Measurements from ENCODE around the gene NR5A2.

NR5A2 gene

GRCh38 chr1:200036619-200037270, 9.2 kb downstream of the NR5A2 start:
- DNase-seq = no peak

- DNase-seq = no peak
These were observed 10.0 kb downstream of the NR5A2 start for GRCh38 chr1:200037501-200037900.

- no peak for DNase-seq
These were observed 10.4 kb downstream of the NR5A2 start for GRCh38 chr1:200037904-200038303.

DNA sequence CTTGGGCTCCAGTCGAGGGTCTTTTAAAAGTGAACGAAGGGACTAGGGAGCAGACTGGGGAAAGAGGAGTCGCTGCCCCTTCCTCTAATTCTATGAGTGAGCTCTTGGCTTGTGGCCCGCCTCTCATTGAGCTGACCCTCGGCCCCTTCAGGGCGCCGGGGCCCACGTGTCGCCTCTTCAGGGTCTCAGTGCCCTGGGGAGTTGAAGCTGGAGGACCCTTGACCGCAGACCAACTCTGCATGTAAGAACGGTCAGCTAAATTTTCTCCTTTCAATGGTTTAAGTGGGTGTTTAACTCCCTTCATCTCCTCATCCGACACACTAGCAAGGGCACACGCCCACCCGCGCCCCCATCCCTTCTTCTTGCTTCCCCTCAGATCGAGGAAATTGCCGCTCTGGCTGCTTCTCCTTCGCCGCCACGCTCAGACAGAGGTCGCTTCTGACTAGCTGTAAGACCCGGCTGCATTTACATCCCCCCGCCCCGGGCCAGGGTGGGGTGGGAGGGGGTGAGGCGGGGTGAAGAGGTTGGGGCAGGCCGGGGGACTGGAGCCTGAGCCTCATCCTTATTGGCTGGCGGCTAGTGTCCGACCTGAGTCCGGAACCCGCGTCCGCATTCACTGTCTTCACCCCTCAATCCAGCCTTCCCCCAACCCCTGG, 10.9 kb downstream of the NR5A2 start:
- no peak for DNase-seq

GRCh38 chr1:200038981-200039848, 11.7 kb downstream of the NR5A2 start:
- peak; percentile 47 to 70 (median 54) for DNase-seq

- no peak for DNase-seq
These were observed 12.5 kb downstream of the NR5A2 start for GRCh38 chr1:200039849-200040474.

DNA sequence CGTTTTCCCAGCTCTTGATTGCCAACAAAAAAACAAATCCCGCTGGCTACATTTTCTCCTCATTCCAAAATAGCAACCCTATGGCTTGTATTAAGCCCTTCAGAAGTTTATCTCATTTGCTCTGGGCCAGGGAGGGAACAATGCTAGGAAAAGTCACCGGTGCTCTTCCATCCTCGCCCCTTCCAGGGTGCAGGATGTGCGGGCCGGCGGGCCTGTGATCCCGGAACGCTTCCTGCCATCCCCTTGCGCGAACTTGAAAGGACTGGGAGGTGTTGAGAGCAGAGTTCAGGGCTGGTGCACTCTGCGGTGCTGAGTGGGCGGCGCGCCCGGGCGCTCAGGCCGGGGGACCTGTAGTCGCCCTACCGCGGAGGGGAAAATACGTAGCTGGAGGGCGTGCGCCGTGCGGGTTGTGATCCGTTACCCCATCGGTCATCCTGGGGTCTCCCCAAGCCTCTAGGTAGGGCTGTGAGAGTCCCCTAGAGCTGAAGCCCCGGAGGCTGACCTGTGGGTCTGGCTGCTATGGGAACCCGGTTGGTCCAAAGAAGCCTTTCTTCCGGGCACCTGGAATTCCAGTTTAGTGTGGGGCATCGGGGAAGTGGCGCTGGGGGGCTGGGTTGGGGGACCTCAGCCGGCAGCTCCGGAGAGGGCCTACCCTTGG, 13.1 kb downstream of the NR5A2 start:
- no peak for DNase-seq

GRCh38 chr1:200041337-200042118, 14.0 kb downstream of the NR5A2 start:
- no peak for DNase-seq

DNA sequence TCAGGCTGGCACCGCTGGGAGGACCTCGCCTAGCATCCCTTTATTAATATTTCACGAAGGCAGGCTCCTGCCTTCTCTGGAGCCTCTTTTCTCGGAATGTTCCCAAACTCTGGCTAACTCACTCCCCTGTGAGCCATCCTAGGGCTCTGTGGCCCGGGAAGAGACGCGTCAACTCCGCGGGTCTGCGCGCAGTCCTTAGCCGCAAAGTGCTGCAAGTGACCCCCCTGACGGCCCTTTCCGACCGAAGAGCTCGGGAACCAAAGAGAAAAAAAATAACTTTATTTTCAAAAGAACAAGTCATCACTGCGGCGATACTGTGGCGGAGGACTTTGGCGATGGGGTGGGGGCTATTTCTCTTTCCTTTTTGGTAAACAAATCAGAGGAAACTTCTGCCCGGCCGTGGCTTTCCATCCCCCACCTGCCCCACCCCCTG, 14.6 kb downstream of the NR5A2 start:
- no peak for DNase-seq

DNA sequence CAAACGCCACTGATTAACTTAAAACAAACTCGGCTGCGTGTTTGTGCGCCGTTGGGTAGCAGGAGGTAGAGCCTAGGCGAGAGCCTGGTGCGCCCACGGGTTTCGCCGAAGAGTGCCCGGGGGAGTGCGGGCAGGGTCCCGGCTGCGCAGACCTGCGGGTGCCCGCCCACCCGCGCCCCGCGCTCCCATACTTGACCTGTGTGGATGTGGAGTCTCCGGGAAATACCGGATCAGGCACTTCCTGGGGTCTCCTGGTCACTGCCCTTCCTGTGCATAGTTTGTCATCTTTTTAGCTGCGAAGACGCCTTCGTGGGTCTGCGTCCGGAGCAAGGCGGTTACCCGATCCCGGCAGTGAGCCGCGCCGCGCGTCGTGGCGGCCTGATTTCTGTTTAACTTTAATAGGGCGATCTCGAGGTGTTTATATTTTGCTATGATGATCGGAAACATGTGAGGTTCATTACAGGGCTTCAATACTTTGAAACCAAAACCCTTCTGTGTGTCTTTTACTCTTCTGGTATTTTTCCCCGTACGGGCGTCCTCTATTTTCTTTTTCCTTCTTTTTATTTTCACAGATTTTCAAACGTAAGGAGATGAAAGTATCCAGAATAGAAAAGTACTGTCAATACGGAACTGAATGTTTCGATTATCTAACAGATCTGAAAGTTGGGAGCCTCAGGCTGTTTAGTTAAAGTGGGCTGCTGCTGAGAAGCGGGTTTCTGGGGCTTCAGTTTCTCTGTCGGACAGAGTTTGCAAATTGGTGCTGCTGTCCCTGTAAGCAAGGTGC, 15.2 kb downstream of the NR5A2 start:
- peak in 2 of 3 donors; percentile 36 to 41 for DNase-seq

GRCh38 chr1:200043336-200043668, 15.8 kb downstream of the NR5A2 start:
- DNase-seq = no peak

DNA sequence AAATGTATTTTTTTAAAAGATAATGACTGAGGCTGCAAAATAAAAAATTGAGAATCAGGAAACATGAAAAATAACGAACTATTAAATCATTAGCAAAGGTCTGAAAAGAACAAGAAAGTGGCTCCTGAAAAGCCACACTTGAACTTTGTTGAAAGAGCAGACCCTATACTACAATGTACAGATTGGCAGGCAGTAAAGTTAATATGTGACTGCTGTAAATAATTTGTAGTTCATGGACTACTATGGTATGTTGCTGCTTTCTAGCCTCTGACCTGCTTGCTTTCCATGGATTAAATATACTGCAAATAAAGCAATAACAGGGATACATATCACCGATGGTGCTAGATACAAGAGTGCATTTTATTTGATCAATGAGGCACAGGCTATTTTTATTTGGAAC, 18.6 kb downstream of the NR5A2 start:
- DNase-seq = no peak

DNA sequence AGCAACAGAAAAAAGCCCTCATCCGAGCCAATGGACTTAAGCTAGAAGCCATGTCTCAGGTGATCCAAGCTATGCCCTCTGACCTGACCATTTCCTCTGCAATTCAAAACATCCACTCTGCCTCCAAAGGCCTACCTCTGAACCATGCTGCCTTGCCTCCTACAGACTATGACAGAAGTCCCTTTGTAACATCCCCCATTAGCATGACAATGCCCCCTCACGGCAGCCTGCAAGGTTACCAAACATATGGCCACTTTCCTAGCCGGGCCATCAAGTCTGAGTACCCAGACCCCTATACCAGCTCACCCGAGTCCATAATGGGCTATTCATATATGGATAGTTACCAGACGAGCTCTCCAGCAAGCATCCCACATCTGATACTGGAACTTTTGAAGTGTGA, 20.7 kb downstream of the NR5A2 start:
- no peak for DNase-seq

DNA sequence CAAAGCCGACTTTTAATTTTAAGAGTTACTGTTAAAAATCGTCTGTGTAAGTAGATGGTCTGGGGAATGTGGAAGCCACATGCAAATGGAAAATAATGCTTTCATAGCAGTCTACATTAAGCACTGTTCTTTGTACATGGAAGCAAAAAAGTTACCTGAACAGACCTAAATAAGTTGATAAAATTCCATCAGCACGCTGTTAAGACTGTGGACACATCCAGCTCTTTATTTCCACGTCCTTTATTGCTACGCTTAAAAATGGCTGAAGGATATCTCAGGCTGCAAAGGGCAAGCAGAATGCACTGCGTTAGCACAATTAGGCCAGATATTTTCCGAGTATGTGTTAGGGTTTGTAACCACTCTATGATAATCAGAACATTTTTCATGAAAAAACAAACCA, 22.3 kb downstream of the NR5A2 start:
- DNase-seq = no peak

- no peak for DNase-seq
These were observed 24.1 kb downstream of the NR5A2 start for GRCh38 chr1:200051620-200052019.

GRCh38 chr1:200053091-200053490, 25.6 kb downstream of the NR5A2 start:
- no peak for DNase-seq

DNA sequence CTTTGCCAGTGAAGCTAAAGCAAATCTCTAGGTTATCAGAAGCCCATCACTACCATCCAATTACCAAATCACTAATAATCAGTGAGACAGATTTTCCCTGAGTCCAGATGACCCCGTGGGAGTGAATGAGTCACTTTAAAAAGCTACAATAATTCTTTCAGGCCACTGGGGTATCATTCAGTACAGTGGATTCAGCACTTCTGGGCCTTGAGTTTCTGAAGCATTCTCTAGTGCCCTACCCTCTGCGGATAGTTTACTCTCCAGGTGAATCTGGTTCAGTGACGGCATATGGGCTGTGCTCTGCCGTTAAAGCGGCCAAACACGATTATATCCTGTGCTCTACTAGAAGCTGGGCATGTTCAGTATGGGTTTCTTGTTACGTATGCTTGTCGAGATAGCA, 26.1 kb downstream of the NR5A2 start:
- DNase-seq = peak in 2 of 3 donors; percentile 40 to 52

DNA sequence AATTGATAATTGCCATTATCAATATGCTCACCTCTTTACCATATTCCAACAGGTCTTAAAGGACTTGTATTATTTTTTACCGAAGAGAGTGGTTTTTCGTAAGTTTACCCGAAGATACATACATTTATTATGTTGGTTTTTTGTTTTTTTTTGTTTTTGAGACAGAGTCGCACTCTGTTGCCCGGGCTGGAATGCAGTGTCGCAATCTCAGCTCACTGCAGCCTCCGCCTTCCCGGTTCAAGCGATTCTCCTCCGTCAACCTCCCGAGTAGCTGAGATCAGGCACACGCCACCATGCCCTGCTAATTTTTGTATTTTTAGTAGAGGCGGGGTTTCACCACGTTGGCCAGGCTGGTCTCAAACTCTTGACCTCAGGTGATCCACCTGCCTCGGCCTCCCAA, 30.8 kb downstream of the NR5A2 start:
- no peak for DNase-seq

- no peak for DNase-seq
These were observed 34.6 kb downstream of the NR5A2 start for GRCh38 chr1:200062143-200062542.

- no peak for DNase-seq
These were observed 45.3 kb downstream of the NR5A2 start for GRCh38 chr1:200072636-200073285.

- no peak for DNase-seq
These were observed 45.8 kb downstream of the NR5A2 start for GRCh38 chr1:200073286-200073637.

All from suppressor macrophage treated with lipopolysaccharide for 1 hour (primary cell).